Subcutaneous abdominal adipose tissue (tissue), 5 donors: ENCODE results near the gene SLC19A1.

Source experiments
- H3K27ac ChIP-seq: one replicate; pipeline ENCODE4 v1.7.0; 2013; ENCODE audit warnings: low read depth, mild to moderate bottlenecking, inconsistent platforms, low read length, moderate library complexity
- H3K27me3 ChIP-seq, 5 donors: one replicate each; pipeline ENCODE4 v1.7.0; 2013; ENCODE audit warnings: low read length in 5 of 5, inconsistent platforms in 1 of 5; ENCODE audit not compliant: control insufficient read depth in 5 of 5, insufficient read depth in 4 of 5
- H3K36me3 ChIP-seq, 5 donors: one replicate each; pipeline ENCODE4 v1.7.0; 2013; ENCODE audit warnings: low read length in 5 of 5; ENCODE audit not compliant: control insufficient read depth in 5 of 5, insufficient read depth in 5 of 5
- H3K4me1 ChIP-seq, 5 donors: one replicate each; pipeline ENCODE4 v1.7.0; 2013; ENCODE audit warnings: low read length in 5 of 5, mild to moderate bottlenecking in 3 of 5, moderate library complexity in 1 of 5; ENCODE audit not compliant: control insufficient read depth in 5 of 5, insufficient read depth in 5 of 5
- H3K4me3 ChIP-seq, 5 donors: one replicate each; pipeline ENCODE4 v1.7.0; 2013; ENCODE audit warnings: low read length in 5 of 5, low read depth in 1 of 5
- H3K9ac ChIP-seq, 5 donors: one replicate each; pipeline ENCODE4 v1.7.0; 2013; ENCODE audit warnings: low read length in 5 of 5, mild to moderate bottlenecking in 4 of 5, moderate library complexity in 3 of 5
- H3K9me3 ChIP-seq, 5 donors: one replicate each; pipeline ENCODE4 v1.7.0; 2013; ENCODE audit warnings: low read length in 5 of 5; ENCODE audit not compliant: control insufficient read depth in 5 of 5
- donor health status: healthy.
- donor health status: healthy.
- donor health status: healthy.
- donor health status: healthy.
- donor health status: healthy.

SLC19A1 gene

GRCh38 chr21:45539796-45540600 is 2.2 kb downstream of the SLC19A1 start:
- Histone ChIP-seq H3K27ac (no peak overlapping the region), H3K4me3 (no peak overlapping the region), H3K9ac (no peak overlapping the region), H3K27me3 (no peaks in the 10 kb centered on the region), H3K4me1 (peaks cover 2 to 51% (median 35%) of the 10 kb centered on the region in 5 donors), H3K9me3 (no peaks in the 10 kb centered on the region), H3K36me3 (no peaks in the 10 kb centered on the region)

GRCh38 chr21:45539046-45539795 is 3.0 kb downstream of the SLC19A1 start:
- no peak overlapping the region for H3K9ac ChIP-seq
- H3K4me1 ChIP-seq, result peaks cover 4 to 53% (median 43%) of the 10 kb centered on the region in 5 donors
- H3K9me3 ChIP-seq, result no peaks in the 10 kb centered on the region
- no peak overlapping the region for H3K4me3 ChIP-seq
- H3K27ac ChIP-seq, result no peak overlapping the region
- no peaks in the 10 kb centered on the region for H3K36me3 ChIP-seq
- no peaks in the 10 kb centered on the region for H3K27me3 ChIP-seq

GRCh38 chr21:45538381-45539045 is 3.7 kb downstream of the SLC19A1 start:
- Histone ChIP-seq H3K4me1 (peaks cover 4 to 53% (median 43%) of the 10 kb centered on the region in 5 donors), H3K27me3 (no peaks in the 10 kb centered on the region), H3K4me3 (no peak overlapping the region), H3K36me3 (no peaks in the 10 kb centered on the region), H3K9me3 (no peaks in the 10 kb centered on the region), H3K9ac (no peak overlapping the region), H3K27ac (no peak overlapping the region)

GRCh38 chr21:45537746-45538291 is 4.4 kb downstream of the SLC19A1 start:
- H3K4me3 ChIP-seq, result no peak overlapping the region
- H3K27ac ChIP-seq, result no peak overlapping the region
- peaks cover 4 to 53% (median 43%) of the 10 kb centered on the region in 5 donors for H3K4me1 ChIP-seq
- H3K36me3 ChIP-seq, result no peaks in the 10 kb centered on the region
- no peaks in the 10 kb centered on the region for H3K9me3 ChIP-seq
- H3K27me3 ChIP-seq, result no peaks in the 10 kb centered on the region
- no peak overlapping the region for H3K9ac ChIP-seq

- Histone ChIP-seq H3K27me3 (no peaks in the 10 kb centered on the region), H3K4me1 (peaks cover 4 to 54% (median 43%) of the 10 kb centered on the region in 5 donors), H3K36me3 (no peaks in the 10 kb centered on the region), H3K27ac (no peak overlapping the region), H3K9me3 (no peaks in the 10 kb centered on the region), H3K4me3 (no peak overlapping the region), H3K9ac (no peak overlapping the region)
These were observed 5.0 kb downstream of the SLC19A1 start for GRCh38 chr21:45537111-45537745.

- no peaks in the 10 kb centered on the region for H3K9me3 ChIP-seq
- H3K27me3 ChIP-seq, result no peaks in the 10 kb centered on the region
- H3K4me1 ChIP-seq, result peaks cover 4 to 54% (median 40%) of the 10 kb centered on the region in 5 donors
- H3K4me3 ChIP-seq, result no peak overlapping the region
- no peak overlapping the region for H3K27ac ChIP-seq
- peaks cover 0 to 6% (median 3%) of the 10 kb centered on the region in 5 donors for H3K36me3 ChIP-seq
- H3K9ac ChIP-seq, result no peak overlapping the region
These were observed 5.7 kb downstream of the SLC19A1 start for GRCh38 chr21:45536301-45537081.

GRCh38 chr21:45535341-45536081 is 6.7 kb downstream of the SLC19A1 start:
- H3K4me3 ChIP-seq, result peak overlapping the region in 1 of 5 donors; percentile 30
- peaks cover 1 to 46% (median 31%) of the 10 kb centered on the region in 5 donors for H3K4me1 ChIP-seq
- H3K27me3 ChIP-seq, result no peaks in the 10 kb centered on the region
- H3K9ac ChIP-seq, result peak overlapping the region in 1 of 5 donors; percentile 13
- peak overlapping the region; percentile 57 for H3K27ac ChIP-seq
- no peaks in the 10 kb centered on the region for H3K9me3 ChIP-seq
- peaks cover 0 to 11% (median 6%) of the 10 kb centered on the region in 5 donors for H3K36me3 ChIP-seq

- peaks cover 0 to 19% (median 12%) of the 10 kb centered on the region in 5 donors for H3K36me3 ChIP-seq
- peak overlapping the region; percentile 57 for H3K27ac ChIP-seq
- H3K9ac ChIP-seq, result peak overlapping the region in 1 of 5 donors; percentile 52
- H3K4me3 ChIP-seq, result peak overlapping the region in 3 of 5 donors; percentile 5 to 45 (median 37)
- H3K4me1 ChIP-seq, result peaks cover 1 to 40% (median 31%) of the 10 kb centered on the region in 5 donors
- no peaks in the 10 kb centered on the region for H3K9me3 ChIP-seq
- H3K27me3 ChIP-seq, result no peaks in the 10 kb centered on the region
These were observed 7.5 kb downstream of the SLC19A1 start for GRCh38 chr21:45534636-45535331.
